Erythroblast (primary cell): ENCODE measurements around the gene TAF7.
"Not testable (repeated sequence)": the region's sequence is repeated elsewhere in the genome, so short reads cannot be mapped to it uniquely, and the experiment has no call there.

Experiments used
- DNase-seq, 2 experiments: peaks; one replicate each; lab custom pipeline; 2025; lab: John Stamatoyannopoulos, UW
- GATA1 ChIP-seq: IDR thresholded peaks from 2 replicates; pipeline ENCODE4 v1.6.1; 2011; ENCODE audit warnings: low read depth, mild to moderate bottlenecking, control low read depth, low read length, moderate library complexity
- POLR2A ChIP-seq: IDR thresholded peaks from 2 replicates; pipeline ENCODE4 v1.6.1; 2011; ENCODE audit warnings: mild to moderate bottlenecking, low read length

Gene TAF7

DNA sequence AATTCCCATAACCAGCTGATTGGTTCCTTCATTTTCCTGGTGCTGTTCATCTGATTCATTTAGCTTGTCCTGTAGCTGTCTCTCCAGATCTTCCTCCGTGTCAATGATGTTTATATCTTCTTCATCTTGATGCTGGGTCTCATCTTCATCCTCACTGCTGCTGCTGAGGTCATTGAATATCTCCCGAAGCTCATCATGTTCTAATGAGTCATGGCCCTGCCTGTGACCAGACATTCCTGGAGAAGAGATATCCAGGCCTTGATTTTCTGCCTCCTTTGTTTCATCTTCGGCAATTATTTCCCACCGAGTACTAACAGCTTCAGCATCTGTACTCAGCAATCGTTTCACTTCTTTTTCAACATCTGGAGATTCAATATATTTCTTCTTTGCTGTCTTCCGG lies 1.4 kb downstream of the TAF7 start:
- no peak for DNase-seq
- TF ChIP-seq GATA1 (no peak), POLR2A (no peak)

DNA sequence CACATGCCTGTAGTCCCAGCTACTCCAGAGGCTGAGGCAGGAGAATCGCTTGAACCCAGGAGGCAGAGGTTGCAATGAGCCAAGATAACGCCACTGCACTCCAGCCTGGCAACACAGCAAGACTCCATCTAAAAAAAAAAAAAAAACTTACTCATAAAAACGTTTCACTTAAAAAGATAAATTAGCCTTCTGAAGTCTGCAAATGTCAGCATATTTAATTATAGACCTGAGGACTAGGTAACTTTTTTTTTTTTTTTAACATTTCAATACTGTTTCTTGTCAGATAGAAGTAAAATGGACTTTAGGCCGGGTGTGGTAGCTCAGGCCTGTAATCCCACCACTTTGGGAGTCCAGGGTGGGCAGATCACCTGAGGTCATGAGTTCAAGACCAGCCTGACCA lies 3.6 kb downstream of the TAF7 start:
- not testable (repeated sequence) for DNase-seq

DNA sequence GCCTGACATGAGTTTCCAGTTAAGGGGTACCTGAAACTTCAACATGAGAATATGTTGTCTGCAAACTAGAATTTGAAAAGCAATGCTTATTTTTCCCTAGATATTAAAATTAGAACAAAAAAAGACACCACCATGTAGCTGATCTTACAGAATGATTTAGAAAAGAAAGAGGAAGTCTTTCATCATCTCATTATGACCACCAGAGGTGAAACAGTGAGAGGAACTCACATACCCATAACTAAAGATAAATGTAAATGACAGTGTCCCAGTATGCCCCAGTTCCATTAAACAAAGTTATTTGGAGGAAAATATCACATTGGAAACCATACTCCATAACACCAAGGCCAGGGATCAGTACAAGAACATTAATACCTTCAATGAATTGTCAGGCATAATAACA lies 6.9 kb downstream of the TAF7 start:
- TF ChIP-seq POLR2A (no peak), GATA1 (no peak)
- no peak for DNase-seq

DNA sequence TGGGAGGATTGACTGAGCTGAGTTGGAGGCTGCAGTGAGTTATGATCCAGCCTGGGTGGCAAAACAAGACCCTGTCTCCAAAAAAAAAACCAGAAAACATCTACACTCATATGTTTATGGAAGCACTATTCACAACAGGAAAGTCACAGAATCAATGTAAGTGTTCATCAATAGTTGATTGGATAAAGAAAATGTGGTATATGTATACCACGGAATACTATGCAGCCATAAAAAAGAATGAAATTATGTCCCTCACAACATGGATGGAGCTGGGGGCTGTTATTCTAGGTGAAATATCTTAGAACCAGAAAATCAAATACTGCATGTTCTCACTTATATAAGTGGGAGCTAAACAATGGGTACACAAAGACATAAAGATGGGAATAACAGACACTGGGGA lies 14.0 kb downstream of the TAF7 start:
- TF ChIP-seq GATA1 (no peak), POLR2A (no peak)
- DNase-seq = no peak

DNA sequence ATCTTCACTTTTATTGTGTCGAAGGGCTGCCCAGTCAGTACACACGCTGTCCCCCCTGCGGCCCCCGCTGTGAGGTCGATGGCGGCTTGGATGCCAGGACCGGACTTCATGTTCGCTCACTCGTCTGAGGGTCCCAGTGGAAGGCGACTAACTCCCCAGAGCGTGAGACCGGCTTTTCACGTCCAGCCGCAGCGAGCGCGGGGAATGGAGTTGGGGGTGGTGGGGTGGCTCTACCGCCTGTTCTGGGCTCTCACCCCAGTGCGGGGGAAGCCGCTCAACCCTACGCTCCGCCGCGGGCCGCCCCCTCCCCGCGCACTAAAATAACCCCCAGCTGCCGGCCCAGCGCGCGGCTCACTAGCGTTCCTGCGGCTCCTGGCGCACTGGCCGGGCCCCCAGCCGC lies 16.8 kb downstream of the TAF7 start, which contains the start of gene SLC25A2:
Gene SLC25A2, minus strand, starts transcription at position 294 of the 400 bp plus-strand sequence. Its CDS starts 184 bp downstream, at position 110.
- DNase-seq = no peak
- TF ChIP-seq GATA1 = no peak
- no peak for TF ChIP-seq POLR2A

DNA sequence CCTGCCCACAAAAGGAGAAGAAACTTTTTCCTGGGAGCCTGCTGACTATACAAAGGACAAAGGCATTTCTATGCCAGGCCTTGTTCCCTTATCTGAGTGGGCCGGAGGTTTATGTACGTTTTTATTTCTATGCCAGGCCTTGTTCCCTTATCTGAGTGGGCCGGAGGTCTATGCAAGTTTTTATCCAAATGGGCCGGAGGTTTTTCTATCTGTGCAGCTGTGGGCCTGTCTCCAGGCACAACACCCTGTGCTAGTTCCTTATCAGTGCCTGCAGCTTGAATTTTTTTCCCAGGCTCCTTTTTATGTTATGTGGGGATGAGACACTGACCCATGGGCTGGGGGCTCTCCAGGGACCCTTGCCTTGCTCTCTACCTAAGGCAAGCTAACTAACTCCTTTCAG lies 22.2 kb downstream of the TAF7 start:
- DNase-seq = peak in 1 of 2 experiments; percentile 8
- TF ChIP-seq POLR2A (no peak), GATA1 (no peak)

DNA sequence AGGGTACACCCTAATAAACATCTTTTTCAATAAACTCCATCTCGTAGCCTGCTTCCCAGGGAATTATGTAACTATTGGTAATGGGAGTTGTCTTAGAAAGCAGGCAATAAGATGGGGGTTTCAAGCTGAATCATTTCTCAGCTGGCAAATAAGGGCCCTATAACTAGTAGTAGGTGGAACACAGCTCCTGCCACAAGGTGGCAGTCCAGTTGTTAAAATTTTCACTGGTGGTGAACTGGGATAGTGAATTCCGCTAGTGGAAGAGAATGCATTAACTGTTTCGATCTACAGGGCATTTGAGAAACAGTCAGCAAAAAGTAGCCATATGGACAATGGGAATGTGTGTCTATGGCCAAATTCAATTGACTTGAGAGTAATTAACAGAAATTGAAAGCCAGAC lies 47.7 kb downstream of the TAF7 start:
- TF ChIP-seq POLR2A (no peak), GATA1 (no peak)
- DNase-seq = no peak

DNA sequence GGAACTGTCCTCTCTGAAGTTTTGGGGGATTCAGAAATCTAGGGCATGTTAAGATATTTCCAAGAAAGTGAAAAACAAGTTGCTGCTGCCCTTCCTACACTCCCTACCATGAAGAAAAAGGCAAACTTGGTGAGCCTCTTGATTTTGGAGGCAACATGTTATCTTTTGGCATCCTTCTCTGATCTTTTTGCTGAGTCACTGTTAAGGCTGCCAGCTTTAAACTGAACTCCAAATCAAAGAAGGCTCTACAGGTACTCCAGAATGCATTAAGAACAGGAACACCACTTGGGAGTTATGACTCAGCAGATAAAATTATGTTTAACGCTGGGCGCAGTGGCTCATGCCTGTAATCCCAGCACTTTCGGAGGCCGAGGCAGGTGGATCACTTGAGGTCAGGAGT lies 51.4 kb downstream of the TAF7 start:
- TF ChIP-seq POLR2A (no peak), GATA1 (no peak)
- no peak for DNase-seq
